AG08395 (cell line): ENCODE results near the gene KRT78.
"Not testable (repeated sequence)": the region's sequence is repeated elsewhere in the genome, so short reads cannot be mapped to it uniquely, and the experiment has no call there.

Experiments used
- DNase-seq: peaks from one replicate; pipeline ENCODE4 v3.0.0; 2012; ENCODE audit warnings: mixed read lengths, low spot score

Gene KRT78, protein sequence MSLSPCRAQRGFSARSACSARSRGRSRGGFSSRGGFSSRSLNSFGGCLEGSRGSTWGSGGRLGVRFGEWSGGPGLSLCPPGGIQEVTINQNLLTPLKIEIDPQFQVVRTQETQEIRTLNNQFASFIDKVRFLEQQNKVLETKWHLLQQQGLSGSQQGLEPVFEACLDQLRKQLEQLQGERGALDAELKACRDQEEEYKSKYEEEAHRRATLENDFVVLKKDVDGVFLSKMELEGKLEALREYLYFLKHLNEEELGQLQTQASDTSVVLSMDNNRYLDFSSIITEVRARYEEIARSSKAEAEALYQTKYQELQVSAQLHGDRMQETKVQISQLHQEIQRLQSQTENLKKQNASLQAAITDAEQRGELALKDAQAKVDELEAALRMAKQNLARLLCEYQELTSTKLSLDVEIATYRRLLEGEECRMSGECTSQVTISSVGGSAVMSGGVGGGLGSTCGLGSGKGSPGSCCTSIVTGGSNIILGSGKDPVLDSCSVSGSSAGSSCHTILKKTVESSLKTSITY

DNA sequence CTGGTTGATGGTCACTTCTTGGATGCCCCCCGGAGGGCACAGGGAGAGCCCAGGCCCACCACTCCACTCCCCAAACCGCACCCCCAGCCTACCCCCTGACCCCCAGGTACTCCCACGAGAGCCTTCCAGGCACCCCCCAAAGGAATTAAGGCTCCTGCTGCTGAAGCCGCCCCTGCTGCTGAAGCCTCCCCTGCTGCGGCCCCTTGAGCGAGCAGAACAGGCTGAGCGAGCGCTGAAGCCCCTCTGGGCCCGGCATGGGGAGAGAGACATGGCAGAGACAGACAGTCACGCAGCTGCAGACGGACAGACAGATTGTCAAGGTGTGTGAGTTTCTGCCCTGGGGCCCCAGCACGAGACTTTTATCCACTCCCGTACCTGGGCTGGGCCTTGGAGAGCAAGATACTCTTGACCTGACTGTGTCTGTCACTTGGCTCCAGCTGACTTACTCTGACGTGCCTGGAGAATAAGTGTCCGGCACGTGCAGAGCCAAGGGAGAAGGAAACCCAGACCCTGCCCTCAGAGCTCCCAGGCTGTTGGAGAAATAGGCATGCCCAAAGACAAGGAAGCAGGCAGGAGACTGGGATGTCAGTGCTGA, at the start of gene KRT78:
TSS of gene KRT78 (minus strand) at position 334 of the 595 bp plus-strand sequence. CDS start at position 270, 64 bp downstream.
- no peak for DNase-seq

DNA sequence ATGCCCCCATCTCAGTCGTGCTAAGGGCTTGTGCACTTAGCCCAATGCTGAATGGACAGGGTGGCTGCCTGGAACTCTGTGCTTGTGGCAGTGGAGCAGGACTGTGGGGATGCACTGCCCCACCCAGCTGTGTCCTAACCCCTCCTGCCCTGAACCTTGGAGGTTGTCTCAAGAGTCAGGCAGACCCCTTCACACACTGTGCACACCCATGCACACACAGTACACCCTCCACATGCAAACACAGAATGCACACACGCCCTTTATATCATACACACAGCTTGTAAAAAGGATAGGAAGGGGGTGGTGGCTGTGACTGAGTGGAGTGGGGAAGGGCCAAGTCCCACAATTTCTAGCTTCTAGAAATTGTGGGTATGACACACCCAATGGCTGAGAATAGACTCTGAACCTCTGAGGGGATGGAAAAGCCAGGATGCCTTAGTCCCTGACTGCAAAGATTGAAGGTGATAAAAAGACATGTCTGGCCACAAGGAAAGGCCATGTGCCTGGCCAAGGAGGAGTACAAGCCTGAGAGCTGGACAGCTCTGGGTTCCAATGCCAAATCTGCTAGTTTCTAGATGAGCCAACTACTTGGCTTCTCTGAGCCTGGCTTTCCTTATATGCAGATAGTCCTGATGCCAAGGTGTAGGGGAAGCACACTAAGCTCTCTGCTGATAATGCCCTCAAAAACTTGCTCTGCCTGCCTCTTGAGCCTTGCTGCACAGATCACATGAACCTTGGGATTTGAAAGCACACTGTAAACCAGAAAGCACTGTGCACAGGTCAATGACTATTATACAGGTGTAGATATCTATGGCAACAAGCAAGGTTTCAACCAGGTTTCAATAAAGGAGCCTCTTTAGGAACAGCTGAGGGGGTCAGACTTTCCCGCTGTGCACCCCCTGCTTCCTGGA, 47.7 kb upstream of the KRT78 start:
- DNase-seq: no peak

DNA sequence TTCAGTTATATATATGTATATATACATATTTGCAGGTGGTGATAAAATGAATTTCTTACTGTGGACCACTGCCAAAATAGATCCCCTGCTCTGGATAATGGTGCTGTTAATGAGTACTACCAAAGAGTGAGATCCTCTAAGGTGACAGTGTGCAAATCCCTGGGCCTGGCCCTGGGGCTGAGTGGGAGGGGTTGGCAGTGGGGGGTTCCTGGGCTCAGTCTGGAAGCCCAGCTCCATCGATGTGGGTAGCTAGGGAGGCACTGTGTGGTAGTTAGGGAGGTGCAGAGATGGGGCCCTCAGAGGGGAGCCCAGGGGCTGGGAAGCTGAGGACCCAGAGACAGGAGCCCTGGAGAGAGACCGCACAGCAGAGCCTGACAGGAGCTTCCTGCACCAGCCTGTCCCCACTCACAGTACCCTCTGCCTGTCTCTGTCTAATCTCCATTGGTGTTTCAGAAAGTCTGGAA, 47.0 kb upstream of the KRT78 start:
- no peak for DNase-seq

DNA sequence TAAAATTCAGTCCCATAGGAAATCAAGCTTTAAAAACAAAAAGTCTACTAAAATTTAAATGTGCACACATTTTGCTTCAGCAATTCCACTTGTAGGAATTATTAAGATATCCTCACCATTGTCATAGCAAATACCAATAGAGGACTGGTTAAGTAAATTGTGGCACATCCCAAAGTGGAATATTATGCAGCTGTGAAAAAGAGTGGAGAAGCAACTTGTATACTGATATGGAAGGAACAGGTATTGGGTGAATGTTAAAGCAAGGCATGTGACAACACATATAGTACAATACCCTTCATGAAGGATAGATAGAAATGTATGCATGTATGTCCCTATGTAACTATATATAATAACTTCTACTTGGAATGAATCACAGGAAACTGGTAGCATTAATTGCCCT, 44.2 kb upstream of the KRT78 start:
- DNase-seq: no peak

DNA sequence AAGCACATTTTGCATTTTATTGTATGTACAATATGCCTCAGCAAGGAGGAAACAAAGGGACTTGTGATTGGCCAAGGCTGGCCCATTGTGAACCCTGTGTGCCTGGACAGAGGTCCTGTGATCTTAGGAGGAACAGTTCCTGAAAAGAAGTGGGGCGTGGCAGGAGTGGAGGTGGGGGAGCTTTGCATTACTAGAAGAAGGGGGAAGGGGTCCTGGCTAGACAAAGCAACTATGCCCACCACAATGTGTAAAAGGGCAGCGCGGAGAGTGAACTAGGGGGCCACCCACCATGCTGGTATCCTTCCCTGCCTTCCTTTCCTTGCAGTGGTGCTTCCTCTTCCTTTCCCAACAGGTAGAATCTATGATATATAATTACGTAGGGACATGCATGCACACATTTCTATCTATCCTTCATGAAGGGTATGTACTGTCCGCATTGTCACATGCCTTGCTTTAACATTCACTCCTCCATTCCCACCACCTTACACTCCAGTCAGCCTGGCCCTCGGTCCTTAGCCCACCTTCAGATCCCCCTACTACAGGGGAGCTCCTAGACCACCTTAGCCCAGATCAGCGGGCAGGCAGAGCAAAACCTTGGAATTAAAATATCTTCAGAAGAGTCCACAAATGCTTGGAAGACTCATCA, 43.5 kb upstream of the KRT78 start:
- no peak for DNase-seq

DNA sequence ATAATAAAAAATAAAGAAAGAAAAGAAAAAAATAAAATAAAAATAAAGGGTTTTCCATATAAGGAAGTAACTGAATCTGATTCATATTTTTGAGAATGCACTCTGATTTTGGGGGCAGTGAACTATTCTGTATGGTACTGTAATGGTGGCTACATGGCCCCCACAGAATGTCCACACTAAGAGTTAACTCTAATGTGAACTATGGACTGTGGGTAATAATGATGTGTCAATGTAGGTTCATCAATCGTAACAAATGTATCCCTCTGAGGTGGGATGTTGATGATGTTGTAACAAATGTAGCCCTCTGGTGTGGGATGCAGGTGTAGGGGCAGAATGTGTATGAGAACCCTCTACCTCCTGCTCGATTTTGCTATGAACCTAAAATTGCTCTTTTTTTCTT, 42.2 kb upstream of the KRT78 start:
- DNase-seq: no peak

DNA sequence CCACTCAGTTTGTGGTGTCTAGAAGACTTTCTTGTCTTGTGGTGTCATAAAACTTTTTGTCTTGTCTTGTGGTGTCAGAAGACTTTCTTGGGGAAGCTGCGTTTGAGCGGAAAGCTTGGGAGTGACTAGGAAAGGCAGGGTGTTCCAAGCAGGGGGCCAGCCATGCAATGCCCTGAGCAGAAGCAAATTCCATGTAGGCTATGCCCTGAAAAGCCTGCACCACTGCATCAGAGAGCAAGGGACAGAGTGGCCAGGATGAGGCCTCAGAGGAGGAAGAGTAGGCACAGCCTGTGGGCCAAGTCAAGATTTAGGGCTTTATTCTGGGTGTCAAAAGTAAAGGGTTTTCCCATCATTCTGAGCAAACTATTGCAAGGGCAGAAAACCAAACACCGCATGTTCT, 41.6 kb upstream of the KRT78 start:
- no peak for DNase-seq

DNA sequence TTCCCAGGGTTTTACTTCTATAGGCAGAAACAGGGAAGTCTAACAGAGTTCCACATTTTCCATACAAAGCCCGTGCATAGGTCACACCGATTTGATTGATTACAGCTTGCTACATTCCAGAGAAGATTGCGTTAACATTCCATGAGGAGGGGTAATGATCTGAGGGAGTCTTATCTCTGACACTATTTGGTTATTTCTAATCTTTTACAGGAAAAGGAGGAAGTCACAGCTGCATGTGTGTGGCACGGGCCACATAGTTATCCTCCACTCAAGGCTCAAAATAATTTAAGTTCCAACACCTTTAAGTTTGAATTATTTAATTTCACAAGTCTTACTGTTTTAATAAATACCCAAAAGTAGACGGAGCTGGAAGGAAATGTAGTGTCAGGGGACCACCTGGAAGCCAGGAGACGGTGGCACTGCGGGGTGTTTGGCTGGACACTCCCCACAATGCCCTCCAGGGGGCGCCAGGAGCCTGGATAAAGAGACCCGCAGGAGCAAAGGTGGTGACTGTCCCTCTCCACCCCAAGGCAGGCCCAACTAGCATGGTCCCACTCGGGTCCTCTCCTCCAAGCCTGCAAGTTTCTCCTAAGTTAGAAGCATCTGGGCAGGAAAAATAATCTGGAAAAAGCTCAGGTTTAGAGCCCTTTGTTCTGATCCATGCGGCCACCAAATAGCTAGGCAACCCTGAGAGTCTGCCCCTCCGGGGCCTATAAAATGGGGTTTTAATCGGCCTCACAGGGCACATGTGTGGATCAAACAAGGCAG, 35.9 kb upstream of the KRT78 start:
- peak; percentile 83 for DNase-seq

DNA sequence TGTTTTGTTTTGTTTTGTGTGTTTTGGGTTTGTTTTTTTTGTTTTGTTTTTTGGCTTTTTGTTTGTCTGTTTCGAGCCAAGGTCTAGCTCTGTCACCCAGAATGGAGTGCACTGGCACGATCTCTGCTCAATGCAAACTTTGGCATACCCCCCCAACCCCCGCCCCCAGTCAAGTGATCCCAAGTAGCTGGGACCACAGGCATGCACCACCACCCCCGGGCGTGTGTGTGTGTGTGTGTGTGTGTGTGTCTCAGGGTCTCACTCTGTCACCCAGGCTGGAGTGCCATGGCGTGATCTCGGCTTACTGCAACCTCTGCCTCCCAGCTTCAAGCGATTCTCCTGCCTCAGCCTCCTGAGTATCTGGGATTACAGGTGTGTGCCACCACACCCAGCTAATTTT, 31.7 kb upstream of the KRT78 start:
- not testable (repeated sequence) for DNase-seq

DNA sequence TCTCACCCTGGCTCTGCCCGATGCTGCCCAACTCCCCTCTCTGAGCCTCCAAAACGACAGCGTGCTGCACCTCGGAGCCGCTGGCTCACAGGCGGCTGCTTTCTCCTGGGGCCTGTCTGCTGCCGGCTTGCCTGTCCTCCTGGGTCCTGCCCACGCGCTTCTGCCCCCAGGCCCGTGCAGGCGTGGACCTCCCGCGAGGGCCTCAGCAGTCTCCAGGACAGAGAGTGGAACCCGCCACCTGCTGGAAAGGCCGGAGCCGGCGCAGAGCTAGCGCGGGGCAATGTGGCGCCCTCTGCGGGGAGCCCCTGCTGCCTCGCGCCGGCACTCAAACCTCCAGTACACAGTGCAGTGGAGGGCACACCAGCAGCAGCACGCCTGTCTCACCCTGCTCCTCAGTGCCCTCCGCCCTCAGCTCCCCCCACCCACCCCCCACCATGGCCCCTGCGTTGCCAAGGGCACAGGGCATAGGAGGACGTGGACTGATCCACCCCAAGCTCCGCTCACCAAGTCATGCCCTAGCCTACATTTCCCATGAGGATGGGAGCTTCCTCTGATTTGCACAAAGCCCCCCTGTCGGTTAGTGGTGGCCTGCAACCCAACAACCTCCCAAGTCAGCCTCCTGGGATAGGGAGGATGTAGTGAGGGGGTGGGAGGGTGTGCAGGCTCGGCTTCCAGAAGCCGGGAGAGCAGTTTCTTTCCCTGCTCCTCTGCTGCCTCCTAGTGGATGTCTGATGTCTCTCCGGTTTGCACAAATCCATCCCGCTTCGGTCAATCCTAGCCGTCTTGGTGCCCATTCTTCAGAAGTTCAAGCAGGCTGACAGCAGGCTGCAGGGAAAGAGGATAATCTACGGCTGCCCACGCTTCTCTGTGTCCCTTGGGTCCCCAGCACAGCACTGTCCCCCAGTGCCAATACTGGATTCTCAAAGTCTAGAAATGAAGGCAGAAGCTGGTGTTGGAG, 30.9 kb upstream of the KRT78 start:
- peak; percentile 88 for DNase-seq

DNA sequence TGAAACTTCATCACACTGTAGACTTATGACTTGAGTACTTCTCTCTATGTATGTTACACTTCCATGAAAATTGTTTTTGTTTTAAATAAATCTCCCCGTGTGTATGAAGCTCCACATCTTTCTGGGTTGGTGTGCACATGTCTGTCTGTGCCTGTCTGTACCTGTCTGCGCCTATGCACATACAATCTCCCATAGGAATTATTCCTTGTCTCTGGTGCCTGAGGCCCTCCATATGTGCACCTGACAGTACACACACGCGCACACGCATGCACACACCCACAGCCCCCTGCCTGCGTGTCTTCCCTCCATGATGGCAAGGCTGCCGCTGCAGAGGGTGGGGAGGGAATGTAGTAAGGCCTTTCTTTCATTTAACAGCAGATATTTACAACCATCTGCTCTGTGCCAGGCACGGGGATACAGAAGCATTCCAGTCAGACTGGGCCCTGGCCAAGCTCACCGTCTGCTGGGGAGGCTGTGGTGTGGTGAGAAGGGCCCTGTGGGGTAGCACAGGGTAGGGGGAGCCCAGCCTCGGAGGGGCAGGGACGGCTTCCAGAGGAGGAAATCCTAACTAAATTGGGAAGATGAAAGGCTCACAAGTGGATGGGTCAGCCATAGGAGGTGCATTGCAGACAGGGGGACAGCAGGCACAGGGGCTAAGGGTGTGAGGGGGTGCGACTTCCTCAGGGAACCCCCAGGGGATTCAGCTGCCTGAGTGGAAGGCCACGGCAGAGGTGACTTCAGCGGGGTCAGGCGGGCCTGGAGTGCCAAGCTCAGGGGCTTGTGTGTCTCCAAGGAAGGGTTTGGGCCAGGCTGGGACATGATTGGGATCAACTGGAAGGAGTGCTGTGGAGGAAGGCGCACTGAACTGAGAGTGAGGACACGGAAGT, 30.0 kb upstream of the KRT78 start:
- DNase-seq: no peak

DNA sequence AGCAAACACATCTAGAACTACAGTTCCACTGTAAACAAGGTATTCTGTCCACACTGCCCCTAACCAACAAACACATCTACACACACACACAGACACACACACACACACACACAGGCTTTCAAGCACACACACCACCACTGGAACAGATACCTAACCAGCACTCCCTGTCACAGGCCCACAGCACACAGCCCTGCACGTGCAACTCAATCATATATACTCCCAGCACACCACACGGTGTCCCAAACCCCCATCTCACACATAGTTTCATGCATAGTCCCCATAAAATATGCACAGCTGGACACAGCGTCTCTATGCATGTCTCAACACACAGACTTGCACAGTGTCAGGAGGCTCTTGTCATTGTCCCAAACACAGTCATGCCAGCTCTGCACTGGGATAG, 28.4 kb upstream of the KRT78 start:
- DNase-seq: no peak

DNA sequence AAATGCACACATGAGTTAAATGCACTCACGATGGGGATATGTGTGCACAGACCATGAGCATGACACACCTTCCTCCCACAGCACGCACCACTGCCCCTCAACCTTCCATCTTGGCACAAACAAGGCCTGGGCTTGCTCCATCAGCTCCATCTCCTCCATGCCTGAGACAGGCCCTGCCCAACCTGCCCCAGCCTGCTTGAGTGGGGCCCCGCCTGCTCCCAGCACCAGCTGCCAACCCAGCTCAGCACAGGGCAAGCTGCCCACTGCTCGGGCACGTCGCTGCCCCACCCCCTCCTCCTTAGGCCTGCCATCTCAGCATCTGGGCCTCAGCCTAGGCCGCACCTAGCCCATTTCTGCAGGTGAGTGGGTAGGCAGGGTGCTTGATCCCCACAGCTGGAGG, 27.6 kb upstream of the KRT78 start:
- no peak for DNase-seq

DNA sequence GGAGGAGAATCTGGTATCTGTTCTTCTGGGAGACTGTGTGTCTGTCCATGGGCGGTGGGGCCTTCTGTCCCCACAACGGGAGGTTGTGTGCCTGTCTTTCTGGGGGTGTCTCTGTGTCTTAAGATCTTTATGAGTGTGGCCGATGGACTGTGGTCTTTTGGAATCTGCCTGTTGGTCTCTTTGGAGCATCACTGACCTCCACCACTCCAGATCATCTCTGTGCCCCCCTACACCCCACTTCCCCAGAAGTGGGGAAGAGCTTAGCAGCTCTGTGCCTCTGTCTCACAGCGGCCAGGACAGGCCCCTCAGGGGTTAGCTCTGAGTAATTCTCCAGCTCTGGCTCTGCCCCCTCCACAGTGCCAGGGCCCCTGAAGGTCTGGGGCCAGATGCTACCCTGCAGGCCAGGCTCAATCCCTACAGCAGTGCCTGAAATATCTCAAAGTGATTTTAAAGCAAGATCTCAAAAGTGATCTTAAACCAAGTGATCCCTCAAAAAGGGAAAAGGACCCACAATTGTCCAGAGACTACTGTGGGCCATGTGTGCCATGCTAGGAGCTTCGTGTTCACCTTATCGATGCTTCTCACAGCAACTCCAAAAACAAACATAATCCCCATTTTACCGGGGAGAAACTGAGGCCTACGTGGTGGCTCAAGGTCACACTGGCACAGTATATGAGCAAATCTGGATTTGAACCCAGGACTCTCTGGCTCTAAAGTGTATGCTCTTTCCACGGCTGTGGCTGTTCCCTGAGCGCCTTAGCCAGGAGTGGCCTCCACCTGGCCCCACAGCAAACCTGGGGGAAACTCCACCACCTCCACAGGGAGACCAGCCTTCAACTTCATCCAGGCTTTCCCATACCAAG, 26.0 kb upstream of the KRT78 start:
- DNase-seq: peak; percentile 54

DNA sequence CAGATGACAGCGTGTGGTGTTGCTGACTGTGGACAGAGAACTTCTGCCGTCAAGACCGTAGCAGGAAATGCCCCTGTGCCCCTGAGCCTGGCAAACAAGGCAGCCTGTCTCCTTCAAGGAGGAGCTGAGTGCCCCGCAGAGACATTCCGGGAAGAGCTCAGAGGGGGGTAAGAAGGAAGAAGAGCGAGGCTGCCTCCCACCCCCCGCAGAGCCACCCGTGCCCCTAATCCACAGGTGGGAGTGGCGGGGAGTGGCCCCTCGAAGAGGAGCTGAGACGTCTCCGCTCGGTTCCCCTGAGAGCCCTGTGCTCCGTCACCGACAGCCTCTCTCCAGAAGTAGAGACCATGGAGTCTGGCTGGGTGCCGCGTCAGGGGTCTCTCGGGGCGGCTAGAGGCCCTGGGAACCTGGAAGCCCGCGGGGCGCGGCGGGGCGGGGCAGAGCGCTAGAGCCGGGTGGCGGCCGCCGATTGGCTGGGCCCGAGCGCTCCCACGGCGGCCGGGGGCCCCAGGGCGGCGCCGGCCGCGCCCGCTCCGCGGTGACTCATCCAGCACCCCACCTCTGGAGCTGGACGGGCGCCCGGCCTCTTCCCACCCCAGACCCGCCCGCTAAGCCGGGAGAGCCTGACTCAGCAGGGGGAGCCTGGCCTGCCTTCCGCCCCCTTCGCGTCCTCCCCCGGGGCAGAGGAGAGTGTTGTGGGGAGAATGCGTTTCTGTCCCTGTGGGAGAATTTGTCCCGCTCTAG, 25.2 kb upstream of the KRT78 start:
- DNase-seq: peak; percentile 98

DNA sequence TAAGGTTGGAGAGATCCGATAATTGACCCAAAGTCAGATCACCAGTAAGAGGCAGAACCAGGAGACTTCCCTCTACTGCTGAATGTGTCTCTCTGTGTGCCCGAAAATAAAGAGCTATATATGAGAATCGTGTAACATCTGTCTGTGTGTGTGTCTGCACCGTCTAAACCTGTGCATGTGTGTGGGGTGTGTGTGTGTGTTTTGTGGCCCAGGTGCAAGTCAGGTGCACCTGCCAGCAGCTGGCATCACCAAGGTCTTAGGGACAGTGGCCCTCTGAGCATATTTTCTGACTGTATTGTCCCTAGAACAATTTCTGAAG, 24.7 kb upstream of the KRT78 start:
- no peak for DNase-seq

DNA sequence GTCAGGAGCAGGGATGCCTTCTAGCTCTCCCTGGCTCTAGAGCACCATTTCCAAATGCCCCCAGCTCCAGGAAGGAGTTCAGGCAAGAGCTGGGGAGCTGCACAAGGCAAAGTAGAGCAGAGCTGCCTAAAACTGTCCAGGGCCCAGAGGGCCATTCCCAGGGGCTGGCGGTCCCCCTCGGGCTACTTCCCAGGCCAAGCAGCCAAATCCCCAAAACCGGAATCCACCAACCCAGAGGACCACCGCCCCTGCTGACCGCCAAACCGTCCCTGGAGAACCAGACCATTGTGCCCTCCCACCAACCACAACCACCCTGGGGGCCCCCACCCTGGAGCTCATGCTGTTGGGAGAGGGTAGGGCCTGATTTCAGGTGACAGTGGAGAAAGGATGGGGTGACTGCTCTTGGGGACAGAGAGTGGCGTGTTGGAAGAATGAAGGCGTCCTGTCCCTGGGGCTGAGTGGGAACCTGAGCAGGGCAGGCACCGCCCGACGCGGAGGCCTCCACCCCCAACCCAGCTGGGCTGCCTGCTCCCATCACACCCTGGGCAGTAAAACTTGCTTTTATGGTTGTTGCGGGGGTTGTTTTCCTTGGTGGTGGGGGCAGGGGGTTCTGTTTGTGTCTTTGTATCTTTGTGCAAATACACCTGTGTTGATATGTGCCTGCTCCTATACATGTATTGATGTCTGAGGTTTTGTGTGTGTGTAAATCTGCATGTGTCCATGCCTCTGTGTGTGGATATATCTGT, 24.0 kb upstream of the KRT78 start:
- DNase-seq: no peak
